ENCODE data around the gene PSAT1. TPM values are rescaled to one million over a fixed set of nuclear protein-coding genes. Genes with fewer than 3 reads are reported as not detected.

The PSAT1 gene
- total RNA-seq, 6 experiments from 2014 or later: 56.5 to 102 (median 61.9) TPM

DNA sequence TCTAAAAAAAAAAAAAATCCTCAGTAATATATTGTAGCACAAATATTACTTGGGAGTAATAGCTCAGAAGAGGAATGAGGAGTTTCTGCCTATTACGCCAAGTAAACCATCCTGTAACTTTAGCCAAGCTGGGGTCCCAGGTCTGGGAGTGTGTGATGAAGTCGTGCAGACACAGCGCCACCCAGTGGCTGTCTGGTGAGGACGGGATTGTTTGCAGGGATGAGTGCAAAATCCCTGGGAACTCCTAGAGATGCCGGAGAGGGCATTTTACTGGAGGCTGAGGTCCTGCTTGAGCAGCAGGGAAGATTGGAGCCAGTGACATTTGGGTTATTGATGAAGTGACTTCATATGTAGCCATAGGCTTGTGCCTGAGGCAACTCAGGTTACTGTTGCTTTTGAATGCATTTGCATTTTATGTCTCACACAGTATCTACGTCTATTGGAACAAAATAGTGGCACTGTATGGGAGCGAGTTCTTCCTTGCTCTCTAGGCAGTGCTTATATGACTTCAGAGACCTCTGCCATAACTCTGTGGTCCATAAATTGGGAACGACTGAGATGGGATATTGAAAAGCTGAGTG, 72.8 kb downstream of the PSAT1 start:
- H3K4me1 Mint-ChIP-seq (ENCODE audit: low read depth): peaks cover 48% of the 10 kb centered on the region
- H3K4me3 Mint-ChIP-seq: no peak overlapping the region
- no peak overlapping the region for H3K27ac Mint-ChIP-seq
- DNase-seq: peak; percentile 55
- TF ChIP-seq, protein P1, sequence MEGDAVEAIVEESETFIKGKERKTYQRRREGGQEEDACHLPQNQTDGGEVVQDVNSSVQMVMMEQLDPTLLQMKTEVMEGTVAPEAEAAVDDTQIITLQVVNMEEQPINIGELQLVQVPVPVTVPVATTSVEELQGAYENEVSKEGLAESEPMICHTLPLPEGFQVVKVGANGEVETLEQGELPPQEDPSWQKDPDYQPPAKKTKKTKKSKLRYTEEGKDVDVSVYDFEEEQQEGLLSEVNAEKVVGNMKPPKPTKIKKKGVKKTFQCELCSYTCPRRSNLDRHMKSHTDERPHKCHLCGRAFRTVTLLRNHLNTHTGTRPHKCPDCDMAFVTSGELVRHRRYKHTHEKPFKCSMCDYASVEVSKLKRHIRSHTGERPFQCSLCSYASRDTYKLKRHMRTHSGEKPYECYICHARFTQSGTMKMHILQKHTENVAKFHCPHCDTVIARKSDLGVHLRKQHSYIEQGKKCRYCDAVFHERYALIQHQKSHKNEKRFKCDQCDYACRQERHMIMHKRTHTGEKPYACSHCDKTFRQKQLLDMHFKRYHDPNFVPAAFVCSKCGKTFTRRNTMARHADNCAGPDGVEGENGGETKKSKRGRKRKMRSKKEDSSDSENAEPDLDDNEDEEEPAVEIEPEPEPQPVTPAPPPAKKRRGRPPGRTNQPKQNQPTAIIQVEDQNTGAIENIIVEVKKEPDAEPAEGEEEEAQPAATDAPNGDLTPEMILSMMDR (IDR thresholded peaks at IDR 0.05): peak; percentile 98
- H3K9me3 Mint-ChIP-seq: no peaks in the 10 kb centered on the region
- no peaks in the 10 kb centered on the region for H3K27me3 Mint-ChIP-seq (ENCODE audit: insufficient read depth)
- peaks cover 5% of the 10 kb centered on the region; the same call in 1 of the 2 replicates for H3K36me3 Mint-ChIP-seq (ENCODE audit: low read depth)

DNA sequence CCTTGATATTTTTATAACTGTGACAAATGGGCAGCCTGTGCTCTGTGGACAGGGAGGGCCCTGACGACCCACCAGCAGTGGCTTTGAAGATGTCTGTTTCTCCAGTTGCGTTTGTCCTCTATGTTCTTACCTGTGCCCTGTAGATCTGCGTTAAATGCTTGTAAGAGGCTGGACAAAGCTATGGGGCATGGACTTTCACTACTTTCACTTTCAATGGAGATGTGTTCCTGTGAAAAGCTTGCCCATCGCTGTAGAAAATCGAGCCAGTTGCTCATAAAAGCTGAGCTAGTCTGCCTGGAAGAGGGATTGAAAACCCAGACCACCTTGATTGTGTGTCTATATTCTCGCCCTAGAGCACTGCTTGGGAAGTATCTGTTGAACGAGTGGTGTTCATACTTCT, 74.1 kb downstream of the PSAT1 start:
- Mint-ChIP-seq H3K4me3 (peak overlapping the region; percentile 66; the same call in 1 of the 2 replicates), H3K36me3 (ENCODE audit: low read depth) (peaks cover 5% of the 10 kb centered on the region; the same call in 1 of the 2 replicates), H3K27ac (no peak overlapping the region), H3K9me3 (no peaks in the 10 kb centered on the region), H3K27me3 (ENCODE audit: insufficient read depth) (no peaks in the 10 kb centered on the region), H3K4me1 (ENCODE audit: low read depth) (peaks cover 41% of the 10 kb centered on the region)
- TF ChIP-seq, protein P1 (IDR thresholded peaks at IDR 0.05): no peak
- DNase-seq: no peak

DNA sequence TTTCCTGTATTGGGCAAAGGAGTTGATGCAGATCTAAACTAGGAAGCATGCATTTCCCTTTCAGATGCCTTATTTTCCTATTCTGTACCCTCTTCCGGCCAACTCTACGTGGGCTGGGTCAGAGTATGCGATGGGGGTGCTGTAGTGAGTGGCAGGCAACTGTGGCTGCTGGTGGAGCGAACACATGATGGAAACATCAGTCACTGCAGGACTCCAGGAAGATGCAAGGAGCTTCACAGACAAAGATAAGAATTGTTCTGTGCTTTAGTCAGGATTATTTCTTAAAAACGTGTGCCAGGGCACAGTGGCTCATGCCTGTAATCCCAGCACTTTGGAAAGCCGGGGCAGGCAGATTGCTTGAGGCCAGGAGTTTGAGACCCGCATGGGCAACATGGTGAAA, 75.1 kb downstream of the PSAT1 start:
- TF ChIP-seq, protein P1 (IDR thresholded peaks at IDR 0.05): no peak
- no peak for DNase-seq
- Mint-ChIP-seq H3K27me3 (ENCODE audit: insufficient read depth) (no peaks in the 10 kb centered on the region), H3K9me3 (no peaks in the 10 kb centered on the region), H3K36me3 (ENCODE audit: low read depth) (peaks cover 5% of the 10 kb centered on the region; the same call in 1 of the 2 replicates), H3K4me3 (no peak overlapping the region), H3K4me1 (ENCODE audit: low read depth) (peaks cover 39% of the 10 kb centered on the region), H3K27ac (no peak overlapping the region)

Other genes starting within 250 kb of the PSAT1 start
- 10 to 100 TPM; 19.4 to 27.5 (median 23.6) TPM for gene CEP78, start 61.0 kb upstream of the PSAT1 start, total RNA-seq (2021; fragmentation: NEBNext Ultra II Directional; extraction: Animal tissue kit (Norgen Biotek cat#: 25700))

Data from HFFc6 (cell line).